A673 (cell line): Measurements from ENCODE around the gene CMIP. TPM values are rescaled to one million over a fixed set of nuclear protein-coding genes. Genes with fewer than 3 reads are reported as not detected.

Experiments
- BruUV-seq: library from RNA; stranded (reverse); fragments of 400-500 nt; replicated peaks from 2 replicates; lab custom pipeline; 2021; lab: Mats Ljungman, UMichigan
- CTCF ChIA-PET: fragments of 300-600 bp; sonication (Branson Sonifier 250); formaldehyde crosslinking; loops from one replicate; lab custom pipeline; 2022; ENCODE audit warnings: antibody characterized with exemption; lab: Charles Lee
- POLR2A ChIA-PET: fragments of 300-600 bp; sonication (Branson Sonifier 250); formaldehyde crosslinking; loops from one replicate; lab custom pipeline; 2022; ENCODE audit warnings: antibody characterized with exemption; ENCODE audit not compliant: low non-redundant PET; lab: Charles Lee
- DNase-seq: peaks from one replicate; pipeline ENCODE4 v3.0.0-alpha.2; 2015; ENCODE audit warnings: low spot score
- H3K27ac ChIP-seq: fragments of 200-600 bp; sonication (generic); 2 replicates; pipeline ENCODE4 v1.5.1; 2016; ENCODE audit warnings: mixed run types, low read depth, mild to moderate bottlenecking, mixed read lengths, antibody characterized with exemption, low read length; ENCODE audit not compliant: poor library complexity, severe bottlenecking
- H3K27me3 ChIP-seq: fragments of 200-600 bp; sonication (generic); replicated peaks from 2 replicates; pipeline ENCODE4 v1.6.1; 2017; ENCODE audit warnings: mixed run types, low read depth, mild to moderate bottlenecking, mixed read lengths, antibody characterized with exemption, low read length; ENCODE audit not compliant: insufficient read depth, poor library complexity
- H3K36me3 ChIP-seq: fragments of 200-600 bp; sonication (generic); 2 replicates; pipeline ENCODE4 v1.6.1; 2016; ENCODE audit warnings: mixed run types, mild to moderate bottlenecking, mixed read lengths, antibody characterized with exemption, low read length; ENCODE audit not compliant: insufficient read depth, poor library complexity, severe bottlenecking
- H3K4me1 ChIP-seq: fragments of 200-600 bp; sonication (generic); 2 replicates; pipeline ENCODE4 v1.6.1; 2017; ENCODE audit warnings: mixed run types, mild to moderate bottlenecking, mixed read lengths, antibody characterized with exemption, low read length; ENCODE audit not compliant: insufficient read depth, poor library complexity, severe bottlenecking
- H3K4me3 ChIP-seq: fragments of 200-600 bp; sonication (generic); 2 replicates; pipeline ENCODE4 v1.5.1; 2016; ENCODE audit warnings: low read depth, mixed run types, mild to moderate bottlenecking, mixed read lengths, low read length; ENCODE audit not compliant: poor library complexity, severe bottlenecking
- H3K9me3 ChIP-seq: fragments of 200-600 bp; sonication (generic); 2 replicates; pipeline ENCODE4 v1.6.1; 2016; ENCODE audit warnings: mixed run types, low read depth, mild to moderate bottlenecking, mixed read lengths, antibody characterized with exemption, low read length; ENCODE audit not compliant: poor library complexity, severe bottlenecking
- CTCF ChIP-seq: fragments of 300-800, 200-600 bp; sonication (generic); conservative IDR thresholded peaks from 2 replicates; pipeline ENCODE4 v1.5.1; 2017; ENCODE audit warnings: low read depth, mild to moderate bottlenecking, antibody characterized with exemption, low read length, moderate library complexity, mixed read lengths
- EZH2 ChIP-seq: fragments of 200-600 bp; sonication (generic); IDR thresholded peaks from 2 replicates; pipeline ENCODE4 v1.6.1; 2017; ENCODE audit warnings: borderline replicate concordance, low read depth, mild to moderate bottlenecking, mixed read lengths, antibody characterized with exemption, low read length; ENCODE audit not compliant: poor library complexity, severe bottlenecking
- intact Hi-C: fragments of 100-400 bp; cut with micrococcal nuclease; formaldehyde crosslinking; loops from one replicate; pipeline ENCODE4 v1.10.0; 2022; ENCODE audit not compliant: unreplicated experiment
- total RNA-seq: library from RNA; stranded (reverse); gene quantifications from 2 replicates; pipeline ENCODE4 v1.2.3, GENCODE V29; 2021

Gene CMIP
- total RNA-seq, 1 experiment from 2014 or later = 25.5 TPM

GRCh38 chr16:81544261-81544660 lies 99.7 kb downstream of the CMIP start:
- TF ChIP-seq EZH2 (no peak), CTCF (no peak)
- intact Hi-C loops = no loop called here
- DNase-seq = no peak
- CTCF ChIA-PET = no interaction called here
- Histone ChIP-seq H3K36me3 (no peaks in the 10 kb centered on the region), H3K4me1 (no peaks in the 10 kb centered on the region), H3K4me3 (no peak overlapping the region), H3K27me3 (no peaks in the 10 kb centered on the region), H3K9me3 (no peaks in the 10 kb centered on the region), H3K27ac (no peak overlapping the region)
- no TSS peak for BruUV-seq
- POLR2A ChIA-PET = no interaction called here

GRCh38 chr16:81544700-81545271 lies 100.2 kb downstream of the CMIP start:
- intact Hi-C loops = no loop called here
- ChIA-PET POLR2A (no interaction called here), CTCF (no interaction called here)

GRCh38 chr16:81545470-81546250 lies 101.1 kb downstream of the CMIP start:
- ChIA-PET CTCF (no interaction called here), POLR2A (no interaction called here)

More at GRCh38 chr16:81544700-81545271, 100.2 kb downstream of the CMIP start:
- H3K36me3 ChIP-seq = no peaks in the 10 kb centered on the region
- no TSS peak for BruUV-seq
- no peak for TF ChIP-seq EZH2
- no peak for TF ChIP-seq CTCF
- H3K27ac ChIP-seq = no peak overlapping the region
- H3K9me3 ChIP-seq = no peaks in the 10 kb centered on the region
- no peaks in the 10 kb centered on the region for H3K27me3 ChIP-seq
- no peaks in the 10 kb centered on the region for H3K4me1 ChIP-seq
- no peak overlapping the region for H3K4me3 ChIP-seq
- DNase-seq = no peak

More at GRCh38 chr16:81545470-81546250, 101.1 kb downstream of the CMIP start:
- Histone ChIP-seq H3K9me3 (no peaks in the 10 kb centered on the region), H3K4me1 (no peaks in the 10 kb centered on the region), H3K4me3 (no peak overlapping the region), H3K27ac (no peak overlapping the region), H3K27me3 (no peaks in the 10 kb centered on the region), H3K36me3 (no peaks in the 10 kb centered on the region)
- intact Hi-C loops = no loop called here
- DNase-seq = no peak
- no peak for TF ChIP-seq CTCF
- TF ChIP-seq EZH2 = no peak
- no TSS peak for BruUV-seq
